ENCODE data around the gene OFD1. TPM values are rescaled to one million over a fixed set of nuclear protein-coding genes. Genes with fewer than 3 reads are reported as not detected.

The OFD1 gene
- total RNA-seq, 3 donors from 2014 or later (not counting 1 experiment from before 2014, with no cell fraction given): 62.8 to 77.6 (median 74.9) TPM

GRCh38 chrX:13816643-13817627 lies 82.4 kb downstream of the OFD1 start, which contains the start of gene GPM6B:
GPM6B (minus strand) TSS chrX:13817093; CDS start chrX:13816904, 189 bp downstream.
- TF ChIP-seq CTCF (IDR thresholded peaks at IDR 0.05): no peak
- Histone ChIP-seq H3K4me3 (ENCODE audit: low read length) (no peak within 1 kb of the TSS), H3K4me1 (ENCODE audit: control insufficient read depth, insufficient read depth, low read length) (no peaks in the 10 kb centered on the region), H3K27me3 (ENCODE audit: control insufficient read depth, insufficient read depth, low read length) (no peaks in the 10 kb centered on the region), H3K27ac (ENCODE audit: low read length) (no peak within 1 kb of the TSS), H3K36me3 (ENCODE audit: control insufficient read depth, insufficient read depth, low read length) (no peaks in the 10 kb centered on the region), H3K9me3 (ENCODE audit: control insufficient read depth, insufficient read depth, low read length) (no peaks in the 10 kb centered on the region)
- Mint-ChIP-seq H3K4me3 (no peak within 1 kb of the TSS), H3K4me1 (no peaks in the 10 kb centered on the region), H3K27ac (no peak within 1 kb of the TSS), H3K27me3 (ENCODE audit: low read depth in 2 of 2) (peaks cover 16 to 59% of the 10 kb centered on the region in 2 donors), H3K9me3 (no peaks in the 10 kb centered on the region), H3K36me3 (no peaks in the 10 kb centered on the region)
- DNase-seq (no peak), ATAC-seq (no peak)
- 87% methylated on average over 11 of the region's 19 CpGs for WGBS (ENCODE audit: insufficient coverage)
- intact Hi-C loops (cut with micrococcal nuclease): no loop called here

Other genes with a start within 250 kb of the OFD1 start
- gene EGFL6, start 165.1 kb upstream of the OFD1 start, total RNA-seq: not detected
- gene TCEANC, start 81.6 kb upstream of the OFD1 start, total RNA-seq: 10 to 100 TPM; 11.2 to 17.8 (median 13.4) TPM
- 10 to 100 TPM; 27.0 to 36.9 (median 32.9) TPM for gene RAB9A, start 45.6 kb upstream of the OFD1 start, total RNA-seq
- 10 to 100 TPM; 24.2 to 63.3 (median 42.4) TPM for gene TRAPPC2, start 128 bp upstream of the OFD1 start, total RNA-seq
- not detected for gene GPM6B, start 82.3 kb downstream of the OFD1 start, total RNA-seq

All from natural killer cell (primary cell).